Measurements from ENCODE around the gene OTX1.

The OTX1 gene

GRCh38 chr2:63050334-63051041 lies at the start of gene OTX1:
Gene OTX1 (plus strand): TSS chr2:63050830. CDS start chr2:63052991, 2,161 bp downstream.
- peak within 1 kb of the TSS; percentile 75 for H3K27ac ChIP-seq
- TF ChIP-seq CTCF (conservative IDR thresholded peaks at IDR 0.05): no peak

- no peak for TF ChIP-seq CTCF (conservative IDR thresholded peaks at IDR 0.05)
- no peak overlapping the region for H3K27ac ChIP-seq
Observed at GRCh38 chr2:63001576-63001975, 49.1 kb upstream of the OTX1 start.

- no peak overlapping the region for H3K27ac ChIP-seq
- no peak for TF ChIP-seq CTCF (conservative IDR thresholded peaks at IDR 0.05)
Observed at GRCh38 chr2:63003351-63003750, 47.3 kb upstream of the OTX1 start.

- no peak overlapping the region for H3K27ac ChIP-seq
- no peak for TF ChIP-seq CTCF (conservative IDR thresholded peaks at IDR 0.05)
Observed at GRCh38 chr2:63007813-63008458, 42.7 kb upstream of the OTX1 start.

GRCh38 chr2:63008838-63009237 lies 41.8 kb upstream of the OTX1 start:
- H3K27ac ChIP-seq: no peak overlapping the region
- TF ChIP-seq CTCF (conservative IDR thresholded peaks at IDR 0.05): no peak

GRCh38 chr2:63009490-63009889 lies 41.1 kb upstream of the OTX1 start:
- no peak overlapping the region for H3K27ac ChIP-seq
- no peak for TF ChIP-seq CTCF (conservative IDR thresholded peaks at IDR 0.05)

- TF ChIP-seq CTCF (conservative IDR thresholded peaks at IDR 0.05): no peak
- no peak overlapping the region for H3K27ac ChIP-seq
Observed at GRCh38 chr2:63012541-63012940, 38.1 kb upstream of the OTX1 start.
